C4-2B (cell line): ENCODE results near the gene CD58.
"Not testable (repeated sequence)": the region's sequence is repeated elsewhere in the genome, so short reads cannot be mapped to it uniquely, and the experiment has no call there.

Experiments
- ZFX ChIP-seq: fragments of 450-650 bp; IDR thresholded peaks from 2 replicates; pipeline ENCODE4 v1.6.1; 2017
- TF ChIP-seq, protein P1 (sequence below): fragments of 450-650 bp; conservative IDR thresholded peaks from 2 replicates; pipeline ENCODE4 v1.5.1; 2017; ENCODE audit warnings: mild to moderate bottlenecking

DNA sequence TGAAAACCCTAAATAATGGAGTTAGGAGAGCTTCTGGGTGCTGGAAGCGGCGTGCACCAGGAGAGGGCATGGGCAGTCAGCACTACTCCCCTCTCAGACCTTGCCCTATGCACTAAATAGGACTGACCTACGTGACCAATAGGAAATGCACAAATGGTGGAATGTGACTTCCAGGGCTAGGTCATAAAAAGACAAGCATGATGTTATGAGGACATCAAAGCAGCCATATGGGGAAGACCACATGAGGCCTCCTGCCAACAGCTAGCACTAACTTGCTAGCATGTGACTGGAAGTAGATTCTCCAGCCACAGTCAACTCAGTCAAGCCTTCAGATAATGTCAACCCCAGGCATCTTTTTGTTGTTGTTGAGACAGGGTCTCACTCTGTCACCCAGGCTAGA, 49.6 kb upstream of the CD58 start:
- TF ChIP-seq, protein P1, sequence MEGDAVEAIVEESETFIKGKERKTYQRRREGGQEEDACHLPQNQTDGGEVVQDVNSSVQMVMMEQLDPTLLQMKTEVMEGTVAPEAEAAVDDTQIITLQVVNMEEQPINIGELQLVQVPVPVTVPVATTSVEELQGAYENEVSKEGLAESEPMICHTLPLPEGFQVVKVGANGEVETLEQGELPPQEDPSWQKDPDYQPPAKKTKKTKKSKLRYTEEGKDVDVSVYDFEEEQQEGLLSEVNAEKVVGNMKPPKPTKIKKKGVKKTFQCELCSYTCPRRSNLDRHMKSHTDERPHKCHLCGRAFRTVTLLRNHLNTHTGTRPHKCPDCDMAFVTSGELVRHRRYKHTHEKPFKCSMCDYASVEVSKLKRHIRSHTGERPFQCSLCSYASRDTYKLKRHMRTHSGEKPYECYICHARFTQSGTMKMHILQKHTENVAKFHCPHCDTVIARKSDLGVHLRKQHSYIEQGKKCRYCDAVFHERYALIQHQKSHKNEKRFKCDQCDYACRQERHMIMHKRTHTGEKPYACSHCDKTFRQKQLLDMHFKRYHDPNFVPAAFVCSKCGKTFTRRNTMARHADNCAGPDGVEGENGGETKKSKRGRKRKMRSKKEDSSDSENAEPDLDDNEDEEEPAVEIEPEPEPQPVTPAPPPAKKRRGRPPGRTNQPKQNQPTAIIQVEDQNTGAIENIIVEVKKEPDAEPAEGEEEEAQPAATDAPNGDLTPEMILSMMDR, result not testable (repeated sequence)
- TF ChIP-seq ZFX, result not testable (repeated sequence)
